ENCODE data around the gene LAMC3.

Gene LAMC3

DNA sequence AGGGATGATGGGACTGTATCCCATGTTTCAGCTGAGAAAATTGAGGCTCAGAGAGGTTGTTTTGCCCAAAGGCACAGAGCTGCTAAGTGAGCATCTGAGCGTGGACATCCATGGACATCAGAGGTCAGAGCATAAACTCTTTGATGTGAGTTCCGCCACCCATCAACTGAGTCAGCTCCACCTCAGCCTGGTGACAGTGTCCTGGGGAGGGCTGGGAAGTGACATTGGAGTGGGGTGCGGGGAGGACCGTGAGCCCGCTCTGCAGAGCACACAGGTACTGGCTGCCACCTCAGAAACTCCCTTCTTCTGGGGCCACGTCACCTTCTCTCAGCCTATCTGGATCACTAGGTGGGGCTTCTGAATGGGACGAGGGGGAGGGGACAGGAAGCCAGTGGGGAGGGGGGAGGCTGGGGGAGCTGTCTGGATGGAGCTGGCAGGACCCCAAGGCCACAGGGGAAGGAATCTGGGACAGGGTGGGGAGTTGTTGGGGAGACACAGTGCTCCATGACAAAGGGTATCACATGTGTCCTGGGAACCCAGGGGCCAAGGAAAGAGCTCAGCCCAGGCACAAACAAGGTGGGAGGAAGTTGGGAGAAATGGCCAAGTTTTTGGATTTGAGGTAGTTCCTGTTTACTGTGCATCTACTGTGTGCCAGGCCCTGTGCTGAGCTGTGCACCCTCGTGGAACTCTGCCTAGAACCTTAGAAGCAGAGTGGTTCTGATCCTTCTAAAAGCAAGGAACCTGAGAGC lies 2.5 kb downstream of the LAMC3 start:
- DNase-seq (ENCODE audit: low read depth): no peak

DNA sequence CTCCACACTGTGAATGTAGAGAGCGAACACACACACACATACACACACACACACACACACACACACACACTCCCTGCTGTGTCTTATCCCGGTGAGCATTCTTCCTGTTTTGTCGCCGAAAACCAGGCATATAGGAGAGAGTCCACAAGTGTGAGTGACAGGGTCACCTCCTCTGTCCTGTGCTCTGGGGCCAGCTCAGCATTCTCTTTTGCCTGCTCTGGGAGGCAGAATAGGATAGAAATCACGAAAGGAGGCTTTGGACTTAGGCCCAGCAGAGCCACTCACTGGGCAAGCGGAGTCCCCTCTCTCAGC lies 3.0 kb downstream of the LAMC3 start:
- DNase-seq (ENCODE audit: low read depth): peak; percentile 28

- DNase-seq (ENCODE audit: low read depth): peak; percentile 47
These were observed 3.5 kb downstream of the LAMC3 start for GRCh38 chr9:131012396-131012917.

DNA sequence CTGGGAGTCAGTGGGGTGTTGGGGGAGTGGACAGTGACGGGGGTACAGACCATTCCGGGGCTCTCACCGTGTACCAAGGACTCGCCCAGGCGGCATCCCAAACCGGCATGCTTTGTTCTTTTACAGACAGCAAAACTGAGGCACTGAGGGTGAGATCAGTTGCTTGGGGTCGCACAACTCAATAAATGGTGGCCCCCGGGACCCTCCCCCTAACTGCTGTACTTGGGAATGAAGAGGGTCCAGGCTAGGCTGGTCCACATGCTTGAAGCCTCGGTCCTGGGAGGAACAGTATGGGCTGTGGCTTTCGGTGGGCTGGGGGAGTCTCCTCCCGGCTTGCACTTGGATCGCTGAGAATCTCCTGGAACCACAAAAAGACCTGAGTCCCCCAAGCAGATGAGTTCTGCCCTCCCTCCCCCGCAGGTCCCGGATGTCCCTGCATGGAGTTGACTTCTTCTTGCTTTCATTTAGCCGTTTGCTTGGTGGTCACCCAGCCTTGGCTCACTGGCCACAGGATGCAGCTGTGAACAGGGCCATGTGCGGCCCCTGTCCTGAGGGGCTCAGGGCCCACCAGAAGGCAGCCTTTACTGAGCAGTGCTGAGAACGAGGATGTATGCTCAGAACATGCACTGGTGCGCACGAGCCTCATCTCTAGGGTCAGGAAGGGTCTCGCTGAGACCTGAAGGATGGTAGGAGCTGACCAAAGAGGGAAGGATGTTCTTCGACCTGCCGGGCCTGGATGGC lies 4.2 kb downstream of the LAMC3 start:
- DNase-seq (ENCODE audit: low read depth): no peak

GRCh38 chr9:131013771-131014676 lies 5.0 kb downstream of the LAMC3 start:
- no peak for DNase-seq (ENCODE audit: low read depth)

GRCh38 chr9:131015112-131015511 lies 6.1 kb downstream of the LAMC3 start:
- no peak for DNase-seq (ENCODE audit: low read depth)

DNA sequence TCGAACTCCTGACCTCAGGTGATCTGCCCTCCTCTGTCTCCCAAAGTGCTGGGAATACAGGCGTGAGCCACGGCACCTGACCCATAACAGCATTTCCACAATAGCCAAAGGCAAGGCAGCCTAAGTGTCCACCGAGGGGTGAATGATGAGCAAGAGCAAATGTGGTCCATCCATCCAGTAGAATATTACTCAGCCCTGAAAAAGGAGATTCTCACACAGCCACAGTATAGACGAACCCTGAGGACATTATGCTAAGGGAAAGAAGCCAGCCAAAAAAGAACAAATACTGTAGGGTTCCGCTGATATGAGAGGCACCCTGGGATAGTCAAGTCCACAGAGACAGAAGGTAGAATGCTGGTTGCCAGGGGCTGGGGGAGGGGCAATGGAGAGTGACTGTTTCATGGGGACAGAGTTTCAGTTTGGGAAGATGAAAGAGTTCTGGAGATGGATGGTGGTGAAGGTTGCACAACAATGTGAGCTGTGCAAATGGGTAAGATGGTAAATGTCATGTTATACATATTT lies 7.0 kb downstream of the LAMC3 start:
- DNase-seq (ENCODE audit: low read depth): no peak

DNA sequence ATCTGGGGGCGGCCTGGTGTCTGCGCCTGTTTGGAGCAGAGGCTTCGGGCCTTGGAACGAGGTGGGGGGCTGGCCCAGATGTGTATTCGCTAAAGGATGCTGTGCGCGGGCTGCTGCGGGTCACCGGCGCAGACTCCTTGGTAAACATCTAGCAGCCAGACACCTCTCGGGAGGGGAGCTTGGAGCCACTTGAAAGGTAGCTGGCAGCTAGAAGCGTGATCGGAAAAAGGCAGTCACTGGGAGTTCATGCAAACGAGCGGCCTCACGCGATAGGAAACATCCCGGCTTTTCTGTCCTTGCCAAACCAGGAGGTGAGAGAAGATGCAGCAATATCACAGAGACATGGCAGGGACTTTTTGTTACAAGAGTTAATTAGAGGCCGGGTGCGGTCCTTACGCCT lies 8.1 kb downstream of the LAMC3 start:
- no peak for DNase-seq (ENCODE audit: low read depth)

DNA sequence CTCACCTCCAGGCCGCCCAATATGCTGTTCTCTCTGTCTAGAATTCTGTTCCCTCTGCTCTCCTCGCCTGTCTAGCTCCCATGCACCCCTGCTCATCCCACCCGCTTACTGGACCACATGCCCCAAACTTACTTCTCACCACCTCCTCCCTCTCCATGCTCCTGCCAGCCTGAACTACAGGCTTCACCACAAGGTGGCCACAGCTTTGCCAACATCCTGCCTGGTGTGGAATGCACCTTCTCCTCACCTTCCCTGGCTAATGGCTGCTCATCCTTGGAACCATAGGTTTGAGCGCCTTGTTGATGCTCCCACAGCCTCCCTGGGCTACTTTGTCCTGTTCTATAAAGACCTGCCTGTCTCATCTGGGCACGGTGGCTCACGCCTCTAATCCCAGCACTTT lies 9.6 kb downstream of the LAMC3 start:
- no peak for DNase-seq (ENCODE audit: low read depth)

- DNase-seq (ENCODE audit: low read depth): no peak
These were observed 10.6 kb downstream of the LAMC3 start for GRCh38 chr9:131019388-131020239.

DNA sequence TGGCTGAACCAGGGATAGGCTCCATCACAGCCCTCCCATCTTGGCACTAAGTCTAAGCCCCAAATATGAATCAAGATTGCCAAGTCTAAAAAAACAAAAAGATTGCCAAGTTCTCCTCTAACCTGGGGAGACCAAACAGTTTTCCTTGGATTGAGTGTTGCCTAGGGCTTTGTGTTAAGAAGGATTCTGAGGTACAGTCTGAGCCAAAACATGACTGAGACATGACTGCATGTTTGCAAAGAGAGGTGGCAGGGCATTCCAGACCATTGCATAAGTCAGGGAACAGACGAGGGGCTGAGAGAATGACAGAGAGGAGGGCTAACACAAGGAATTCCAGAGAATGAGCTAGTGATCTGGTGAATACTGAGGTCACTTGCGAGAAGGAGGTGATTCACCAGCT lies 11.4 kb downstream of the LAMC3 start:
- DNase-seq (ENCODE audit: low read depth): peak; percentile 91

- DNase-seq (ENCODE audit: low read depth): peak; percentile 31
These were observed 11.9 kb downstream of the LAMC3 start for GRCh38 chr9:131020862-131021261.

DNA sequence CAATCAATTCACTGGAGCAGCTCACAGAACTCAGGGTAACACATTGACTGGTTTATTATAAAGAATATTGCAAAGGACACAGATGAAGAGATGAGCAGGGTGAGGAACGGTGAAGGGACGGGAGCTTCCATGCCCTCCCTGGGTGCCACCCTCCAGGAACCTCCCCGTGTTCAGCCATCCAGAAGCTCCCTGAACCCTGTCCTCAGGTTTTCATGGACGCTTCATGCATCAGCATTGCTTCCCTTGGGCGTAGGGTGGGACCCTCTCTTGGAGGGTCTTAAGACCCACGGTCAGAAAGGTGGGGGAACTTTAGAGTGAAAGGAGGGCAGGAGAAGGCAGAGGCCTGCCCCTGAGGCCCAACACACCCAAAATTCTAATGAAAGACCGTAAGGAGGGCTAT lies 12.8 kb downstream of the LAMC3 start:
- DNase-seq (ENCODE audit: low read depth): no peak

- no peak for DNase-seq (ENCODE audit: low read depth)
These were observed 16.2 kb downstream of the LAMC3 start for GRCh38 chr9:131024978-131025868.

- DNase-seq (ENCODE audit: low read depth): no peak
These were observed 17.2 kb downstream of the LAMC3 start for GRCh38 chr9:131025953-131026858.

DNA sequence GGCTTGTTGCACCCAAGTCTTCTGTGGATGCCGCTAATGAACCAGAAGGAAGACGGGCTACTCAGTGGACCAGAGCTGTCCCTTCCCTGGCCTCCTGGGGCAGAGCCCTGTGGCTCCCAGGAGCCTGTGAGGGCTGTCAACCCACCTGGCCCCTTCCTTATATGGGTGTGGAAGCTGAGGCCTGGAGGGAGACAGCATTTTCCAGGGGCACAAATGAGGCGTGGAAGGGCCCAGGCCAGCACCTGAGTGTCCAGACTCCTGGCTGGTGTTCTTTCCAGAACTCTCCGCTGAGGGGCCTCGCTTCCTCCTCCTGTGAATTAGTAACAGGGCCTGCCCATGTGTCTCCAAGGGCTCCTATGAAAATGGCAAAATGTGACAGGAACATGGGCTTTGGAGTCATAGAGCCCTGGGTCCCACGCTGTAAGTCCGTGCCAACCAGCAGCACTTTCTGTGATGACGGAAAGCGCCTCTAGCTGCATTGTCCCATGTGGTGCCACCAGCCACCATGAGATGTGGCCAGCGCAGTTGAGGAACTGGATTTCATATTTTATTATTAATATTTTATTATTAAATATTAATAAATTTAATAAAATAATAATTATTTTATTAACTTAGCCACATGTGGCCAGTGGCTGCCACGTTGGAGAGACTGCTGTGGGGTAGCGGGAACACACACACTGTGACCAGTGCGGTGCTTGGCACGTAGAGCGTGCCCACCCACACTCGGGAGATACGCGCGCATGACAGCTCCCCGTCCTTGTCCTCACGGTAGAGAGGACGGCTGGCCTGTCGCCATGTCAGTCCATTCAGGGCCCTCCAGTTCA lies 18.3 kb downstream of the LAMC3 start:
- no peak for DNase-seq (ENCODE audit: low read depth)

GRCh38 chr9:131027872-131028179 lies 18.9 kb downstream of the LAMC3 start:
- no peak for DNase-seq (ENCODE audit: low read depth)

GRCh38 chr9:131028221-131028884 lies 19.4 kb downstream of the LAMC3 start:
- DNase-seq (ENCODE audit: low read depth): no peak

Data from iris pigment epithelial cell (primary cell).